Measurements from ENCODE around the gene GCA.

Gene GCA

GRCh38 chr2:162312853-162313252 lies 31.1 kb upstream of the GCA start:
- H3K4me3 ChIP-seq (ENCODE audit: insufficient read depth, low read depth, low read length, poor library complexity, severe bottlenecking) = no peak overlapping the region
- H3K36me3 ChIP-seq (ENCODE audit: control insufficient read depth, insufficient read depth, low read length) = peaks cover 4% of the 10 kb centered on the region
- no peaks in the 10 kb centered on the region for H3K9me3 ChIP-seq (ENCODE audit: control insufficient read depth, low read length)
- no peaks in the 10 kb centered on the region for H3K27me3 ChIP-seq (replicated peaks; ENCODE audit: control insufficient read depth, insufficient read depth, low read length, poor library complexity, severe bottlenecking)
- H3K27ac ChIP-seq (ENCODE audit: insufficient read depth, low read length, poor library complexity, severe bottlenecking) = no peak overlapping the region
- peaks cover 26% of the 10 kb centered on the region for H3K4me1 ChIP-seq (ENCODE audit: control insufficient read depth, insufficient read depth, low read length, poor library complexity, severe bottlenecking)
- DNase-seq = no peak

GRCh38 chr2:162315938-162316337 lies 28.0 kb upstream of the GCA start:
- DNase-seq = no peak
- no peaks in the 10 kb centered on the region for H3K9me3 ChIP-seq (ENCODE audit: control insufficient read depth, low read length)
- H3K4me1 ChIP-seq (ENCODE audit: control insufficient read depth, insufficient read depth, low read length, poor library complexity, severe bottlenecking) = peaks cover 27% of the 10 kb centered on the region
- no peaks in the 10 kb centered on the region for H3K27me3 ChIP-seq (replicated peaks; ENCODE audit: control insufficient read depth, insufficient read depth, low read length, poor library complexity, severe bottlenecking)
- H3K4me3 ChIP-seq (ENCODE audit: insufficient read depth, low read depth, low read length, poor library complexity, severe bottlenecking) = peak overlapping the region; percentile 10
- no peak overlapping the region for H3K27ac ChIP-seq (ENCODE audit: insufficient read depth, low read length, poor library complexity, severe bottlenecking)
- H3K36me3 ChIP-seq (ENCODE audit: control insufficient read depth, insufficient read depth, low read length) = no peaks in the 10 kb centered on the region

- peak overlapping the region; percentile 92 for H3K27ac ChIP-seq (ENCODE audit: insufficient read depth, low read length, poor library complexity, severe bottlenecking)
Observed at GRCh38 chr2:162316590-162316989, 27.3 kb upstream of the GCA start.

GRCh38 chr2:162317058-162317742 lies 26.7 kb upstream of the GCA start:
- Histone ChIP-seq H3K27me3 (replicated peaks; ENCODE audit: control insufficient read depth, insufficient read depth, low read length, poor library complexity, severe bottlenecking) (no peaks in the 10 kb centered on the region), H3K27ac (ENCODE audit: insufficient read depth, low read length, poor library complexity, severe bottlenecking) (peak overlapping the region; percentile 92), H3K36me3 (ENCODE audit: control insufficient read depth, insufficient read depth, low read length) (no peaks in the 10 kb centered on the region), H3K4me3 (ENCODE audit: insufficient read depth, low read depth, low read length, poor library complexity, severe bottlenecking) (peak overlapping the region; percentile 91), H3K4me1 (ENCODE audit: control insufficient read depth, insufficient read depth, low read length, poor library complexity, severe bottlenecking) (peaks cover 23% of the 10 kb centered on the region), H3K9me3 (ENCODE audit: control insufficient read depth, low read length) (no peaks in the 10 kb centered on the region)
- DNase-seq = no peak

More at GRCh38 chr2:162316590-162316989, 27.3 kb upstream of the GCA start:
- Histone ChIP-seq H3K9me3 (ENCODE audit: control insufficient read depth, low read length) (no peaks in the 10 kb centered on the region), H3K4me1 (ENCODE audit: control insufficient read depth, insufficient read depth, low read length, poor library complexity, severe bottlenecking) (peaks cover 27% of the 10 kb centered on the region), H3K27me3 (replicated peaks; ENCODE audit: control insufficient read depth, insufficient read depth, low read length, poor library complexity, severe bottlenecking) (no peaks in the 10 kb centered on the region), H3K4me3 (ENCODE audit: insufficient read depth, low read depth, low read length, poor library complexity, severe bottlenecking) (peak overlapping the region; percentile 91), H3K36me3 (ENCODE audit: control insufficient read depth, insufficient read depth, low read length) (no peaks in the 10 kb centered on the region)
- DNase-seq = no peak

- Histone ChIP-seq H3K4me3 (ENCODE audit: insufficient read depth, low read depth, low read length, poor library complexity, severe bottlenecking) (peak overlapping the region; percentile 91), H3K36me3 (ENCODE audit: control insufficient read depth, insufficient read depth, low read length) (no peaks in the 10 kb centered on the region), H3K27ac (ENCODE audit: insufficient read depth, low read length, poor library complexity, severe bottlenecking) (peak overlapping the region; percentile 92), H3K9me3 (ENCODE audit: control insufficient read depth, low read length) (no peaks in the 10 kb centered on the region), H3K4me1 (ENCODE audit: control insufficient read depth, insufficient read depth, low read length, poor library complexity, severe bottlenecking) (peaks cover 20% of the 10 kb centered on the region), H3K27me3 (replicated peaks; ENCODE audit: control insufficient read depth, insufficient read depth, low read length, poor library complexity, severe bottlenecking) (no peaks in the 10 kb centered on the region)
- peak; percentile 8 to 16 (median 10) for DNase-seq
Observed at GRCh38 chr2:162317861-162318327, 26.0 kb upstream of the GCA start.

GRCh38 chr2:162318328-162319180 lies 25.4 kb upstream of the GCA start, which contains the start of gene IFIH1:
IFIH1 (minus strand) TSS chr2:162318684; CDS start chr2:162318307, 377 bp downstream.
- peak within 1 kb of the TSS; percentile 92 for H3K27ac ChIP-seq (ENCODE audit: insufficient read depth, low read length, poor library complexity, severe bottlenecking)
- H3K4me3 ChIP-seq (ENCODE audit: insufficient read depth, low read depth, low read length, poor library complexity, severe bottlenecking) = peak within 1 kb of the TSS; percentile 91
- no peaks in the 10 kb centered on the region for H3K36me3 ChIP-seq (ENCODE audit: control insufficient read depth, insufficient read depth, low read length)
- H3K27me3 ChIP-seq (replicated peaks; ENCODE audit: control insufficient read depth, insufficient read depth, low read length, poor library complexity, severe bottlenecking) = no peaks in the 10 kb centered on the region
- H3K9me3 ChIP-seq (ENCODE audit: control insufficient read depth, low read length) = no peaks in the 10 kb centered on the region
- DNase-seq = peak; percentile 74 to 79 (median 79)
- H3K4me1 ChIP-seq (ENCODE audit: control insufficient read depth, insufficient read depth, low read length, poor library complexity, severe bottlenecking) = peaks cover 20% of the 10 kb centered on the region

- H3K27ac ChIP-seq (ENCODE audit: insufficient read depth, low read length, poor library complexity, severe bottlenecking) = no peak overlapping the region
- DNase-seq = no peak
- peaks cover 9% of the 10 kb centered on the region for H3K4me1 ChIP-seq (ENCODE audit: control insufficient read depth, insufficient read depth, low read length, poor library complexity, severe bottlenecking)
- no peaks in the 10 kb centered on the region for H3K36me3 ChIP-seq (ENCODE audit: control insufficient read depth, insufficient read depth, low read length)
- H3K9me3 ChIP-seq (ENCODE audit: control insufficient read depth, low read length) = no peaks in the 10 kb centered on the region
- no peaks in the 10 kb centered on the region for H3K27me3 ChIP-seq (replicated peaks; ENCODE audit: control insufficient read depth, insufficient read depth, low read length, poor library complexity, severe bottlenecking)
- no peak overlapping the region for H3K4me3 ChIP-seq (ENCODE audit: insufficient read depth, low read depth, low read length, poor library complexity, severe bottlenecking)
Observed at GRCh38 chr2:162320864-162321517, 22.9 kb upstream of the GCA start.

GRCh38 chr2:162324953-162325352 lies 19.0 kb upstream of the GCA start:
- no peaks in the 10 kb centered on the region for H3K27me3 ChIP-seq (replicated peaks; ENCODE audit: control insufficient read depth, insufficient read depth, low read length, poor library complexity, severe bottlenecking)
- H3K27ac ChIP-seq (ENCODE audit: insufficient read depth, low read length, poor library complexity, severe bottlenecking) = no peak overlapping the region
- H3K9me3 ChIP-seq (ENCODE audit: control insufficient read depth, low read length) = no peaks in the 10 kb centered on the region
- H3K4me1 ChIP-seq (ENCODE audit: control insufficient read depth, insufficient read depth, low read length, poor library complexity, severe bottlenecking) = peaks cover under 1% of the 10 kb centered on the region
- H3K4me3 ChIP-seq (ENCODE audit: insufficient read depth, low read depth, low read length, poor library complexity, severe bottlenecking) = no peak overlapping the region
- no peaks in the 10 kb centered on the region for H3K36me3 ChIP-seq (ENCODE audit: control insufficient read depth, insufficient read depth, low read length)
- no peak for DNase-seq

GRCh38 chr2:162327134-162327769 lies 16.7 kb upstream of the GCA start:
- no peak overlapping the region for H3K27ac ChIP-seq (ENCODE audit: insufficient read depth, low read length, poor library complexity, severe bottlenecking)

More at GRCh38 chr2:162327134-162327769, 16.7 kb upstream of the GCA start:
- no peak for DNase-seq
- Histone ChIP-seq H3K27me3 (replicated peaks; ENCODE audit: control insufficient read depth, insufficient read depth, low read length, poor library complexity, severe bottlenecking) (no peaks in the 10 kb centered on the region), H3K36me3 (ENCODE audit: control insufficient read depth, insufficient read depth, low read length) (no peaks in the 10 kb centered on the region), H3K4me1 (ENCODE audit: control insufficient read depth, insufficient read depth, low read length, poor library complexity, severe bottlenecking) (no peaks in the 10 kb centered on the region), H3K9me3 (ENCODE audit: control insufficient read depth, low read length) (no peaks in the 10 kb centered on the region), H3K4me3 (ENCODE audit: insufficient read depth, low read depth, low read length, poor library complexity, severe bottlenecking) (no peak overlapping the region)
